ENCODE results near the gene ALX4.
A peak's percentile ranks its signal among the peaks of the same experiment; 100 is the strongest.

The ALX4 gene

DNA sequence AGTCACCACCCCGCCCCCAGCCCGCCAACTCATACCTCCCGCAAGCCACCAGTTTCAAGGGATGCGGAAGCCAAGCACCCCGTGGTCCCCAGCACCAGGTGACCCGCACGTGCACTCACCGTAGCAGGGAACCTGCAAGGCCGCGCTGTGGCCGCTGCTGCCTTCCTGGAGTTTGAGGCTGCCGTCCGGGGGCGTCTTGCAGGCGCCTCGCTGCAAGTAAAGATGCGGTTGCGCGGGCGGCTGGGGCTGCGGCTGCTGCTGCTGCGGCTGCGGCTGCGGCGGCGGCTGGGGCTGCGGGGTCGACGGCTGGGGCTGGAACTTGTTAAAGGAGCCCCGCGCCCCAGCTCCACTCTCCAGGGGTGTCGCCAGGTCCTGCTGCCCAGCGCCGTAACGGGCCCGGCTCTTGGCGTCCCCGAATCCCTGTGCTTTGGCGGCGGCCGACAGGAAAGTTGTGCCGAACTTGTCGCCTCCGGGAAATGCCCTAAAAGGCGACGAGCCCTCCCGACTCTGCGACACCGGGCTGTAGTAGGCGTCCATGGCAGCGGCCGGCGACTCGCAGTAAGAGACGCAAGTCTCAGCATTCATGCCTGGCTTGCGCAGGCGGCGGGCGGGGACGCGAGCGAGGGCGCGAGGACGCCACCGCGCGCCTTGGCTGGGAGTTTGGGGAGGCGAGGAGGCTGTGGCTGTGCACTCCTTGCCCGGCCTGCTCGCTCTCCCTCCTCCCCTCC, at the start of gene ALX4:
TSS of gene ALX4 (minus strand) at position 662 of the 728 bp plus-strand sequence. CDS start at position 585, 77 bp downstream.
- CTCF ChIA-PET, result interaction anchor here (0.7 kb wide), 1 partner anchor 40 kb away, joined by 3 read pairs; no protein-coding TSS in a partner anchor
- TF ChIP-seq ZNF394 (tag by site-specific recombination; IDR thresholded peaks at IDR 0.05; ENCODE audit: borderline replicate concordance) (no peak), KLF16 (tag by site-specific recombination; IDR thresholded peaks at IDR 0.05) (0 out of 2 replicates have a peak, but pooled peaks have one; percentile 24), SP7 (tag by site-specific recombination; IDR thresholded peaks at IDR 0.05) (no peak), ZBTB8A (tag by site-specific recombination; IDR thresholded peaks at IDR 0.05) (0 out of 2 replicates have a peak, but pooled peaks have one; percentile 27), HOXD13 (CRISPR knock-in tag; IDR thresholded peaks at IDR 0.05; ENCODE audit: borderline replicate concordance) (peak; percentile 40; the same call in 1 of the 2 replicates), ZFHX2 (tag by site-specific recombination; conservative IDR thresholded peaks at IDR 0.05) (peak; percentile 74), ZNF335 (tag by site-specific recombination; conservative IDR thresholded peaks at IDR 0.05) (peak; percentile 67), WT1 (tag by site-specific recombination; IDR thresholded peaks at IDR 0.05) (0 out of 2 replicates have a peak, but pooled peaks have one; percentile 37), ZIC2 (tag by site-specific recombination; IDR thresholded peaks at IDR 0.05) (0 out of 2 replicates have a peak, but pooled peaks have one; percentile 23), MZF1 (tag by site-specific recombination; IDR thresholded peaks at IDR 0.05; ENCODE audit: borderline replicate concordance) (no peak), ZNF837 (tag by site-specific recombination; IDR thresholded peaks at IDR 0.05) (no peak), ZNF792 (tag by site-specific recombination; IDR thresholded peaks at IDR 0.05) (no peak), ZNF596 (tag by site-specific recombination; IDR thresholded peaks at IDR 0.05) (peak; percentile 78; the same call in 1 of the 2 replicates), EGR2 (tag by site-specific recombination; IDR thresholded peaks at IDR 0.05; ENCODE audit: low read depth) (0 out of 2 replicates have a peak, but pooled peaks have one; percentile 5)
- TF ChIP-seq, protein P1, sequence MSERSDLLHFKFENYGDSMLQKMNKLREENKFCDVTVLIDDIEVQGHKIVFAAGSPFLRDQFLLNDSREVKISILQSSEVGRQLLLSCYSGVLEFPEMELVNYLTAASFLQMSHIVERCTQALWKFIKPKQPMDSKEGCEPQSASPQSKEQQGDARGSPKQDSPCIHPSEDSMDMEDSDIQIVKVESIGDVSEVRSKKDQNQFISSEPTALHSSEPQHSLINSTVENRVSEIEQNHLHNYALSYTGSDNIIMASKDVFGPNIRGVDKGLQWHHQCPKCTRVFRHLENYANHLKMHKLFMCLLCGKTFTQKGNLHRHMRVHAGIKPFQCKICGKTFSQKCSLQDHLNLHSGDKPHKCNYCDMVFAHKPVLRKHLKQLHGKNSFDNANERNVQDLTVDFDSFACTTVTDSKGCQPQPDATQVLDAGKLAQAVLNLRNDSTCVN (tag by site-specific recombination; optimal IDR thresholded peaks at IDR 0.05), result peak; percentile 84
- TF ChIP-seq, protein P2, sequence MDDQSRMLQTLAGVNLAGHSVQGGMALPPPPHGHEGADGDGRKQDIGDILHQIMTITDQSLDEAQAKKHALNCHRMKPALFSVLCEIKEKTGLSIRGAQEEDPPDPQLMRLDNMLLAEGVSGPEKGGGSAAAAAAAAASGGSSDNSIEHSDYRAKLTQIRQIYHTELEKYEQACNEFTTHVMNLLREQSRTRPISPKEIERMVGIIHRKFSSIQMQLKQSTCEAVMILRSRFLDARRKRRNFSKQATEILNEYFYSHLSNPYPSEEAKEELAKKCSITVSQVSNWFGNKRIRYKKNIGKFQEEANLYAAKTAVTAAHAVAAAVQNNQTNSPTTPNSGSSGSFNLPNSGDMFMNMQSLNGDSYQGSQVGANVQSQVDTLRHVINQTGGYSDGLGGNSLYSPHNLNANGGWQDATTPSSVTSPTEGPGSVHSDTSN (CRISPR knock-in tag; IDR thresholded peaks at IDR 0.05), result peak; percentile 83
- TF ChIP-seq, protein P3, sequence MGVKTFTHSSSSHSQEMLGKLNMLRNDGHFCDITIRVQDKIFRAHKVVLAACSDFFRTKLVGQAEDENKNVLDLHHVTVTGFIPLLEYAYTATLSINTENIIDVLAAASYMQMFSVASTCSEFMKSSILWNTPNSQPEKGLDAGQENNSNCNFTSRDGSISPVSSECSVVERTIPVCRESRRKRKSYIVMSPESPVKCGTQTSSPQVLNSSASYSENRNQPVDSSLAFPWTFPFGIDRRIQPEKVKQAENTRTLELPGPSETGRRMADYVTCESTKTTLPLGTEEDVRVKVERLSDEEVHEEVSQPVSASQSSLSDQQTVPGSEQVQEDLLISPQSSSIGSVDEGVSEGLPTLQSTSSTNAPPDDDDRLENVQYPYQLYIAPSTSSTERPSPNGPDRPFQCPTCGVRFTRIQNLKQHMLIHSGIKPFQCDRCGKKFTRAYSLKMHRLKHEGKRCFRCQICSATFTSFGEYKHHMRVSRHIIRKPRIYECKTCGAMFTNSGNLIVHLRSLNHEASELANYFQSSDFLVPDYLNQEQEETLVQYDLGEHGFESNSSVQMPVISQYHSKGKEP (tag by site-specific recombination; IDR thresholded peaks at IDR 0.05), result peak; percentile 36; the same call in 1 of the 2 replicates
- TF ChIP-seq, protein P4, sequence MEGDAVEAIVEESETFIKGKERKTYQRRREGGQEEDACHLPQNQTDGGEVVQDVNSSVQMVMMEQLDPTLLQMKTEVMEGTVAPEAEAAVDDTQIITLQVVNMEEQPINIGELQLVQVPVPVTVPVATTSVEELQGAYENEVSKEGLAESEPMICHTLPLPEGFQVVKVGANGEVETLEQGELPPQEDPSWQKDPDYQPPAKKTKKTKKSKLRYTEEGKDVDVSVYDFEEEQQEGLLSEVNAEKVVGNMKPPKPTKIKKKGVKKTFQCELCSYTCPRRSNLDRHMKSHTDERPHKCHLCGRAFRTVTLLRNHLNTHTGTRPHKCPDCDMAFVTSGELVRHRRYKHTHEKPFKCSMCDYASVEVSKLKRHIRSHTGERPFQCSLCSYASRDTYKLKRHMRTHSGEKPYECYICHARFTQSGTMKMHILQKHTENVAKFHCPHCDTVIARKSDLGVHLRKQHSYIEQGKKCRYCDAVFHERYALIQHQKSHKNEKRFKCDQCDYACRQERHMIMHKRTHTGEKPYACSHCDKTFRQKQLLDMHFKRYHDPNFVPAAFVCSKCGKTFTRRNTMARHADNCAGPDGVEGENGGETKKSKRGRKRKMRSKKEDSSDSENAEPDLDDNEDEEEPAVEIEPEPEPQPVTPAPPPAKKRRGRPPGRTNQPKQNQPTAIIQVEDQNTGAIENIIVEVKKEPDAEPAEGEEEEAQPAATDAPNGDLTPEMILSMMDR (tag by site-specific recombination; IDR thresholded peaks at IDR 0.05), result peak; percentile 22; the same call in 1 of the 2 replicates
- Histone ChIP-seq H3K4me3 (ENCODE audit: low read depth, low read length) (peak within 1 kb of the TSS; percentile 55), H3K36me3 (ENCODE audit: control insufficient read depth in 2 of 2, insufficient read depth in 1 of 2, low read length in 2 of 2) (no peaks in the 10 kb centered on the region), H3K27ac (ENCODE audit: extremely low read depth, low read depth, low read length) (peak within 1 kb of the TSS; percentile 10; the same call in 1 of the 2 replicates), H3K4me1 (ENCODE audit: control insufficient read depth, insufficient read depth, low read length) (peaks cover 3% of the 10 kb centered on the region; the same call in 1 of the 2 replicates), H3K9me3 (ENCODE audit: control insufficient read depth, insufficient read depth, low read depth, low read length) (no peaks in the 10 kb centered on the region)
- POLR2A ChIA-PET, result no interaction called here

DNA sequence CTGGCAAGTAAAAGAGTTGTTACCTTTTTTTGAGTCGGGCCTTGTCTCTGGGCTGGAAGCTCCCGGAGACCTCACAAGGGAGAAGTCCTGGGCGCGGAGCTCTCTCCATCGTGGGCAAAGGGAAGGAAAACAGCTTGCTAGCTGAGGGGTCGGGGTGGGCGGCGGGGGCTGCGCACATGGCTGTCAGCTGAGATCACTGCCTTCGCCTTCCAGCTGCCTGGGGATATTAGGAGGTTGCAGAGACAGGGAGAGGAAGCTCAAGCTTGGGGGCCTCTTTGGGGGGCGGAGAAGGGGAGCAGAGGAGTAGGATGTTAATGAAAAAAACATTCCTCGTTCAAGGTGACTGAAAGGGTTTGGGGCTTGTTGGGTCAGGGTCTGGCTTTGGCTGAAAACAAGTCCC, 49.2 kb upstream of the ALX4 start:
- Histone ChIP-seq H3K27ac (ENCODE audit: extremely low read depth, low read depth, low read length) (no peak overlapping the region), H3K4me3 (ENCODE audit: low read depth, low read length) (no peak overlapping the region), H3K36me3 (ENCODE audit: control insufficient read depth in 2 of 2, insufficient read depth in 1 of 2, low read length in 2 of 2) (no peaks in the 10 kb centered on the region), H3K9me3 (ENCODE audit: control insufficient read depth, insufficient read depth, low read depth, low read length) (no peaks in the 10 kb centered on the region), H3K4me1 (ENCODE audit: control insufficient read depth, insufficient read depth, low read length) (no peaks in the 10 kb centered on the region)
- CTCF ChIA-PET, result interaction anchor here (0.6 kb wide), 1 partner anchor 322 kb away, joined by 3 read pairs; no protein-coding TSS in a partner anchor
- POLR2A ChIA-PET, result no interaction called here
- TF ChIP-seq, protein P5, sequence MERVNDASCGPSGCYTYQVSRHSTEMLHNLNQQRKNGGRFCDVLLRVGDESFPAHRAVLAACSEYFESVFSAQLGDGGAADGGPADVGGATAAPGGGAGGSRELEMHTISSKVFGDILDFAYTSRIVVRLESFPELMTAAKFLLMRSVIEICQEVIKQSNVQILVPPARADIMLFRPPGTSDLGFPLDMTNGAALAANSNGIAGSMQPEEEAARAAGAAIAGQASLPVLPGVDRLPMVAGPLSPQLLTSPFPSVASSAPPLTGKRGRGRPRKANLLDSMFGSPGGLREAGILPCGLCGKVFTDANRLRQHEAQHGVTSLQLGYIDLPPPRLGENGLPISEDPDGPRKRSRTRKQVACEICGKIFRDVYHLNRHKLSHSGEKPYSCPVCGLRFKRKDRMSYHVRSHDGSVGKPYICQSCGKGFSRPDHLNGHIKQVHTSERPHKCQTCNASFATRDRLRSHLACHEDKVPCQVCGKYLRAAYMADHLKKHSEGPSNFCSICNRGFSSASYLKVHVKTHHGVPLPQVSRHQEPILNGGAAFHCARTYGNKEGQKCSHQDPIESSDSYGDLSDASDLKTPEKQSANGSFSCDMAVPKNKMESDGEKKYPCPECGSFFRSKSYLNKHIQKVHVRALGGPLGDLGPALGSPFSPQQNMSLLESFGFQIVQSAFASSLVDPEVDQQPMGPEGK (tag by site-specific recombination; IDR thresholded peaks at IDR 0.05), result no peak
- TF ChIP-seq ZNF274 (IDR thresholded peaks at IDR 0.05; ENCODE audit: low read length) (no peak), ZNF274 (tag by site-specific recombination; IDR thresholded peaks at IDR 0.05; ENCODE audit: borderline replicate concordance) (no peak), ZNF133 (tag by site-specific recombination; IDR thresholded peaks at IDR 0.05) (no peak), ZNF621 (tag by site-specific recombination; IDR thresholded peaks at IDR 0.05) (no peak)
- TF ChIP-seq, protein P6, sequence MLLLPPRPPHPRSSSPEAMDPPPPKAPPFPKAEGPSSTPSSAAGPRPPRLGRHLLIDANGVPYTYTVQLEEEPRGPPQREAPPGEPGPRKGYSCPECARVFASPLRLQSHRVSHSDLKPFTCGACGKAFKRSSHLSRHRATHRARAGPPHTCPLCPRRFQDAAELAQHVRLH (tag by site-specific recombination; IDR thresholded peaks at IDR 0.05), result no peak
- TF ChIP-seq, protein P3 (tag by site-specific recombination; IDR thresholded peaks at IDR 0.05), result no peak
